Brain microvascular endothelial cell (primary cell): ENCODE data around the gene MEGF6.

ENCODE experiments used
- DNase-seq: peaks from one replicate; pipeline ENCODE4 v3.0.0-alpha.2; 2020
- H3K27ac ChIP-seq: fragments of 250-450 bp; sonication (Bioruptor Pico); 2 replicates; pipeline ENCODE4 v1.5.1; 2020; ENCODE audit warnings: mild to moderate bottlenecking, moderate library complexity
- H3K27me3 ChIP-seq: fragments of 250-450 bp; sonication (Bioruptor Pico); replicated peaks from 2 replicates; pipeline ENCODE4 v1.5.1; 2020; ENCODE audit warnings: mild to moderate bottlenecking
- H3K36me3 ChIP-seq: fragments of 250-450 bp; sonication (Bioruptor Pico); replicated peaks from 2 replicates; pipeline ENCODE4 v1.5.1; 2020; ENCODE audit warnings: mild to moderate bottlenecking
- H3K4me3 ChIP-seq: 2 replicates; pipeline ENCODE4 v1.5.1; 2011; ENCODE audit warnings: low read depth, mild to moderate bottlenecking, control low read depth, low read length, moderate library complexity
- in situ Hi-C: cut with HindIII; loops from 2 replicates; pipeline ENCODE4 v1.10.0; 2017; ENCODE audit warnings: low sequenced_read_pairs, low pct_ligation_motif_present
- TF ChIP-seq, protein P1 (sequence below): IDR thresholded peaks from 2 replicates; pipeline ENCODE4 v1.5.1; 2011; ENCODE audit warnings: low read depth, mild to moderate bottlenecking, moderate library complexity, low read length, control low read depth, inconsistent platforms; ENCODE audit errors: missing control alignments

Gene MEGF6

DNA sequence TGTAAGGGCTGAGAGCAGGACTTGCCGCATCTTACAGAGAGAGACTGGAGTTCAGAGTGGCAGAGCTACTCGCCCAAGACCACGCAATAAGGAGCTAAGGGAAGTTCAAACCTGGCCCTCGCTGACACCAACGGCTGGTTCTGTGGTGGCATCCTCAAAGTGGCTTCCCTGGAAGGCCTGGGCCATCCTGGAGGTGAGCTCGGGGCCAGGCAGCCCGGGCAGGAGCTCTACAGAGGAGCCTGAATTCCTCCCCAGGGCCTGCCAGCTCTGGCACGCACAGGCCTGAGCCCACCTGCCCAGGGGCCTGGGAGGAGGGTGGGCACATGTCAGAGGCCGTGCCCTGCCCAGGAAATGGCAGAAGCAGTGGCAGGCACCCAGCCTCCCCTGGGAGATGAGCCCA is 68.6 kb downstream of the MEGF6 start:
- Histone ChIP-seq H3K27ac (peak overlapping the region; percentile 69), H3K4me3 (no peak overlapping the region), H3K27me3 (no peaks in the 10 kb centered on the region), H3K36me3 (no peaks in the 10 kb centered on the region)
- no peak for DNase-seq
- TF ChIP-seq, protein P1, sequence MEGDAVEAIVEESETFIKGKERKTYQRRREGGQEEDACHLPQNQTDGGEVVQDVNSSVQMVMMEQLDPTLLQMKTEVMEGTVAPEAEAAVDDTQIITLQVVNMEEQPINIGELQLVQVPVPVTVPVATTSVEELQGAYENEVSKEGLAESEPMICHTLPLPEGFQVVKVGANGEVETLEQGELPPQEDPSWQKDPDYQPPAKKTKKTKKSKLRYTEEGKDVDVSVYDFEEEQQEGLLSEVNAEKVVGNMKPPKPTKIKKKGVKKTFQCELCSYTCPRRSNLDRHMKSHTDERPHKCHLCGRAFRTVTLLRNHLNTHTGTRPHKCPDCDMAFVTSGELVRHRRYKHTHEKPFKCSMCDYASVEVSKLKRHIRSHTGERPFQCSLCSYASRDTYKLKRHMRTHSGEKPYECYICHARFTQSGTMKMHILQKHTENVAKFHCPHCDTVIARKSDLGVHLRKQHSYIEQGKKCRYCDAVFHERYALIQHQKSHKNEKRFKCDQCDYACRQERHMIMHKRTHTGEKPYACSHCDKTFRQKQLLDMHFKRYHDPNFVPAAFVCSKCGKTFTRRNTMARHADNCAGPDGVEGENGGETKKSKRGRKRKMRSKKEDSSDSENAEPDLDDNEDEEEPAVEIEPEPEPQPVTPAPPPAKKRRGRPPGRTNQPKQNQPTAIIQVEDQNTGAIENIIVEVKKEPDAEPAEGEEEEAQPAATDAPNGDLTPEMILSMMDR, result no peak
- in situ Hi-C loops, result no loop called here

DNA sequence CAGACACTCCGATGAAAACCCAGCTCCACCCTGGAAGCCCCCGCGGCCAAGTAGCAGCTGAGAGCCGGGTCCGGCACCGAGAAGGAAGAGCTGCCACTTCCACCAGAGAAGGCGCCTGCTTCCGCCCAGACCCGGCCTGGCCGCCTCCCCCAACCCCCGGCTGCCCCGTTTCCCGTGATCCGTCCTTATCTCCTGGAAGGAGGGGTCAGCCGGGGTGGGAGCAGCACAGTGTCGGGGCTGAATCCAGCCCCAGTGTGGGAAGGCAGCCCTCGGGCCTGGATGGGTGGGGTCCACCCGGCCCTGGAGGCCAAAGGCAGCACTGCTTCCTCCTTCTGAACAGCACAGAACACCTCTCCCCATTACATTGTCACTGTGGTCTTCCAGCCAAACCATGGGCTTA is 69.4 kb downstream of the MEGF6 start:
- Histone ChIP-seq H3K27ac (no peak overlapping the region), H3K27me3 (no peaks in the 10 kb centered on the region), H3K4me3 (no peak overlapping the region), H3K36me3 (no peaks in the 10 kb centered on the region)
- no peak for DNase-seq
- TF ChIP-seq, protein P1, result no peak
- in situ Hi-C loops, result no loop called here

DNA sequence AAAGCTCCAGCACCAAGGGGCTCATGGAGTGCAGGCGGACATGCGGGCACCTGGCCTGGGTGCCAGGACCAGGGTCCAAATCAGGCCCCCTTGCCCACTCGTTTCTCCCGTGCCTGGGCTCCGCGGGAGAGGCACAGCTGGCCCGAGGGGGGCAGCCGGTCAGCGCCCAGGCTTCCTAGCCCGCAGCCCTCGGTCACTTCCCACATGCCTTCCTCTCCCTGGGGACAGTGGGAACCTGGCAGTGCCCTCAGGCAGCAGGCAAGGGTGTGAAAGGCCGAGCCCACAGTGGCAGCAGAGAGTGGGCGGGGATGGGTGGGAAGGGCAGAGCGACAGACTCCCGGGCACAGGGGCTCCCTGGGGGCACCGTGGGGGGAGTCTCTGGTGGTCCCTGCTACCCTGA is 69.8 kb downstream of the MEGF6 start:
- in situ Hi-C loops, result no loop called here
- DNase-seq, result no peak
- no peak overlapping the region for H3K27ac ChIP-seq
- H3K27me3 ChIP-seq, result no peaks in the 10 kb centered on the region
- TF ChIP-seq, protein P1, result no peak
- H3K36me3 ChIP-seq, result no peaks in the 10 kb centered on the region
- H3K4me3 ChIP-seq, result no peak overlapping the region

DNA sequence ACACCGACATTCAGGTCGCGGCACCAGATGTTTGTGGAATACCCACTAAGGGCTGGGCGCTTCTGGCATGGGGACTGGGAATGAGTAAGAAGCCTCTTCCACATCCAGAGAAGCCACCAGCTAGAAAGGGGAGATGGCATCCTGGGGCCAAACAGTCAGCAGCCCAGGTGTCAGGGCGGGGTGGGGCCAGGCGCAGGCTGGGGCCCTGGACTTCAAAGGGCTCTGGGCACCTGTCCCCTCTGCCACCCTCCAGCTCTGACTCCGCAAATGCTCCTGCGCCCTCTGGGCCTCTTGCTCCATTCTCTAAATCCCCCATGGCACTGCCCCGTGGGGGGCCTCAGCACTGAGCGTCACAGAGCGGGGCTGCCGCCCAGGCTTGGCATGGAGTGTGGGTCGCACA is 70.4 kb downstream of the MEGF6 start:
- DNase-seq, result no peak
- H3K36me3 ChIP-seq, result no peaks in the 10 kb centered on the region
- no peaks in the 10 kb centered on the region for H3K27me3 ChIP-seq
- in situ Hi-C loops, result no loop called here
- TF ChIP-seq, protein P1, result no peak
- no peak overlapping the region for H3K4me3 ChIP-seq
- no peak overlapping the region for H3K27ac ChIP-seq

DNA sequence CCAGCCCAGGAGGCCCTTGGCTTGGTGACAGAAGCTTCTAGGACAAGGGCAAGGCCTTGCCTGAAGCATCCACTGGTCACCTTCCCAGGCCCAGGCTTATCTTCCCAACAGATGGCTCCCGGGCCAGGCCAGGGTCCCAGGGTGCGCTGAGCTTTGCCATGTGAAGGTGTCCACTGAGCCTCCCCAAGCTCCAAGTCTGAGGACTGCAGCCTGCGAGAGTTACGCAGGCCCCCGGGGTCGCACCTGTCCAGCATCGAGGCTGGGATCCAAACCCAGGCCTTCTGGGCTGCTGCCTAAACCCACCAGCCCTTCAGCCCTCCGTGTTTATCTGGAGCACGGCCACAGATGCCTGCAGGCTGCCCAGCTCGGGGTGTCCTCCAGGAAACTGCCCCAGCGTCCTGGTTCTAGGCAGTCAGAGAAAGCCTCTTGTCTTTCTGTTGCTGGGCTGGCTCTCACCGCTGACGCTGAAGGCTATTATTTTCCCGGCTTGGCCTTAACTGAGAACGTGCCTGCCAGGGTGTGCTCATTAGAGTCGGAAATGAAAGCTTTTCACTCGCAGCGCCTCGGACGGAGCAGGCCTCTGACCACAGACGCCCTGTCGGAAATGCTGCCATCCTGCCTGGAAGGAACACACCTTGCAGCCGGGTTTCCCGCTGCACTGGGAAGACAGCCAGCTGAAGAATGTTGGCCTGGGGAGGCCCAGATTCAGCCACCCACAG is 71.4 kb downstream of the MEGF6 start:
- DNase-seq, result no peak
- no peaks in the 10 kb centered on the region for H3K27me3 ChIP-seq
- no peaks in the 10 kb centered on the region for H3K36me3 ChIP-seq
- no peak overlapping the region for H3K27ac ChIP-seq
- no peak overlapping the region for H3K4me3 ChIP-seq
- TF ChIP-seq, protein P1, result no peak
- in situ Hi-C loops, result no loop called here

DNA sequence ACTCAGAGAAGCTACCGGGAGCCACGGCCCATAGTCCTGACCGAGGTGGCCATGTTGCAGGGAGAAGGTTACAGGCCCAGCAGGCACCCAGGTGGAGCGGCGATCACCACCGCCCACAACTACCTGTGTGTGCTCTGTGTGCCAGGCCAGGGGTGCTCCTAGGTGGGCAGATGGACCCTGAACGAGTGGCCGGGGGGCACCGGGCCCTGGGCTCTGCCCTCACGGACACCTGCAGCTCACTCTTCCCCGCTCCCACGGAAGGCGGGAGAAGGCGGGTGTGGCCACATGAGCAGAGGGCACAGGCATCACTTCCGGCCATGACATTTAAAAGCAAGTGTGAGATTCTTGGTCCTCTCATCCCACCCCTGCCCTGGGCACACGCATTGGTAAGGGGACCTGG is 73.9 kb downstream of the MEGF6 start:
- H3K27ac ChIP-seq, result no peak overlapping the region
- no peaks in the 10 kb centered on the region for H3K36me3 ChIP-seq
- DNase-seq, result no peak
- no peak overlapping the region for H3K4me3 ChIP-seq
- in situ Hi-C loops, result no loop called here
- TF ChIP-seq, protein P1, result no peak
- H3K27me3 ChIP-seq, result no peaks in the 10 kb centered on the region
